COLO668 (cell line): ENCODE data around the gene DTX2.
"Not testable (repeated sequence)": the region's sequence is repeated elsewhere in the genome, so short reads cannot be mapped to it uniquely, and the experiment has no call there.

Source experiments
- DNase-seq: peaks from one replicate; lab custom pipeline; 2025; ENCODE audit not compliant: unreplicated experiment; lab: John Stamatoyannopoulos, UW

The DTX2 gene

GRCh38 chr7:76442664-76443446 is 18.7 kb upstream of the DTX2 start:
- not testable (repeated sequence) for DNase-seq

GRCh38 chr7:76443846-76444245 is 17.7 kb upstream of the DTX2 start:
- DNase-seq, result not testable (repeated sequence)

GRCh38 chr7:76445577-76446008 is 15.9 kb upstream of the DTX2 start:
- DNase-seq, result not testable (repeated sequence)

GRCh38 chr7:76457017-76457416 is 4.5 kb upstream of the DTX2 start:
- DNase-seq, result not testable (repeated sequence)

- DNase-seq, result not testable (repeated sequence)
These were observed 3.0 kb upstream of the DTX2 start for GRCh38 chr7:76458504-76458903.

- not testable (repeated sequence) for DNase-seq
These were observed 742 bp upstream of the DTX2 start for GRCh38 chr7:76460767-76461166.

- not testable (repeated sequence) for DNase-seq
These were observed 868 bp downstream of the DTX2 start for GRCh38 chr7:76462271-76462882.

GRCh38 chr7:76464959-76465358 is 3.5 kb downstream of the DTX2 start:
- not testable (repeated sequence) for DNase-seq

GRCh38 chr7:76465950-76466349 is 4.4 kb downstream of the DTX2 start:
- DNase-seq, result not testable (repeated sequence)

- DNase-seq, result not testable (repeated sequence)
These were observed 6.4 kb downstream of the DTX2 start for GRCh38 chr7:76467743-76468404.

GRCh38 chr7:76471556-76472221 is 10.2 kb downstream of the DTX2 start:
- not testable (repeated sequence) for DNase-seq

GRCh38 chr7:76473097-76473496 is 11.6 kb downstream of the DTX2 start:
- DNase-seq, result not testable (repeated sequence)

- not testable (repeated sequence) for DNase-seq
These were observed 14.8 kb downstream of the DTX2 start for GRCh38 chr7:76476280-76476679.

- not testable (repeated sequence) for DNase-seq
These were observed 15.4 kb downstream of the DTX2 start for GRCh38 chr7:76476742-76477474.

GRCh38 chr7:76479628-76480027 is 18.1 kb downstream of the DTX2 start:
- not testable (repeated sequence) for DNase-seq

GRCh38 chr7:76480403-76481253 is 19.1 kb downstream of the DTX2 start:
- not testable (repeated sequence) for DNase-seq

GRCh38 chr7:76482660-76483059 is 21.2 kb downstream of the DTX2 start:
- DNase-seq, result not testable (repeated sequence)

GRCh38 chr7:76483081-76483480 is 21.6 kb downstream of the DTX2 start:
- not testable (repeated sequence) for DNase-seq

- not testable (repeated sequence) for DNase-seq
These were observed 22.9 kb downstream of the DTX2 start for GRCh38 chr7:76484456-76484855.
